SK-N-SH treated with all-trans-retinoic acid at 6 μM for 48 hours (cell line): ENCODE data around the gene CLCN7.

Experiments
- ATAC-seq: fragments of 200-7000 bp; cut with Tn5 transposase; 3 replicates; pipeline ENCODE4 v1.9.1; 2020; ENCODE audit warnings: mild to moderate bottlenecking, moderate library complexity
- ARNTL ChIP-seq: fragments of 450-650 bp; formaldehyde crosslinking; IDR thresholded peaks from 2 replicates; pipeline ENCODE4 v1.5.0; 2020; ENCODE audit warnings: low read depth, mild to moderate bottlenecking, moderate library complexity, borderline replicate concordance
- CSDC2 ChIP-seq: fragments of 250-450 bp; sonication (Bioruptor Pico); IDR thresholded peaks from 2 replicates; pipeline ENCODE4 v1.5.0; 2020; ENCODE audit warnings: mild to moderate bottlenecking, moderate library complexity
- ESRRG ChIP-seq: fragments of 250-450 bp; sonication (Bioruptor Pico); IDR thresholded peaks from 2 replicates; pipeline ENCODE4 v1.6.1; 2021; ENCODE audit warnings: mild to moderate bottlenecking
- GLIS3 ChIP-seq: fragments of 250-450 bp; sonication (Bioruptor Pico); IDR thresholded peaks from 2 replicates; pipeline ENCODE4 v1.5.0; 2020; ENCODE audit warnings: mild to moderate bottlenecking, moderate library complexity
- OSR1 ChIP-seq: fragments of 250-450 bp; sonication (Bioruptor Pico); IDR thresholded peaks from 2 replicates; pipeline ENCODE4 v1.8.0; 2022; ENCODE audit warnings: moderate library complexity, mild to moderate bottlenecking, inconsistent platforms
- POU6F1 ChIP-seq: fragments of 250-450 bp; sonication (Bioruptor Pico); IDR thresholded peaks from 2 replicates; pipeline ENCODE4 v1.8.0; 2021; ENCODE audit warnings: low read depth, mild to moderate bottlenecking, moderate library complexity, borderline replicate concordance
- PPARA ChIP-seq: fragments of 250-450 bp; sonication (Bioruptor Pico); IDR thresholded peaks from 2 replicates; pipeline ENCODE4 v1.5.0; 2020; ENCODE audit warnings: mild to moderate bottlenecking, borderline replicate concordance
- RARB ChIP-seq: fragments of 250-450 bp; sonication (Bioruptor Pico); IDR thresholded peaks from 2 replicates; pipeline ENCODE4 v1.8.0; 2021; ENCODE audit warnings: mild to moderate bottlenecking, moderate library complexity
- SNAI2 ChIP-seq: fragments of 250-450 bp; sonication (Bioruptor Pico); IDR thresholded peaks from 2 replicates; pipeline ENCODE4 v1.5.0; 2020; ENCODE audit warnings: mild to moderate bottlenecking, moderate library complexity
- TCF4 ChIP-seq: fragments of 250-450 bp; sonication (Bioruptor Pico); IDR thresholded peaks from 2 replicates; pipeline ENCODE4 v1.8.0; 2021; ENCODE audit warnings: mild to moderate bottlenecking, moderate library complexity, borderline replicate concordance
- TOX ChIP-seq: fragments of 250-450 bp; sonication (Bioruptor Pico); IDR thresholded peaks from 2 replicates; pipeline ENCODE4 v1.8.0; 2021; ENCODE audit warnings: mild to moderate bottlenecking, moderate library complexity, borderline replicate concordance
- ZC3H10 ChIP-seq: fragments of 250-450 bp; sonication (Bioruptor Pico); IDR thresholded peaks from 2 replicates; pipeline ENCODE4 v1.5.1; 2021; ENCODE audit warnings: mild to moderate bottlenecking, moderate library complexity
- ZFP3 ChIP-seq: fragments of 250-450 bp; sonication (Bioruptor Pico); IDR thresholded peaks from 2 replicates; pipeline ENCODE4 v1.5.0; 2020; ENCODE audit warnings: mild to moderate bottlenecking, moderate library complexity
- ZFP30 ChIP-seq: fragments of 450-650 bp; formaldehyde crosslinking; IDR thresholded peaks from 2 replicates; pipeline ENCODE4 v1.5.0; 2022; ENCODE audit warnings: mild to moderate bottlenecking, moderate library complexity
- ZNF565 ChIP-seq: fragments of 450-650 bp; formaldehyde crosslinking; conservative IDR thresholded peaks from 2 replicates; pipeline ENCODE4 v1.5.0; 2020; ENCODE audit warnings: low read depth, mild to moderate bottlenecking, moderate library complexity
- ZNF70 ChIP-seq: fragments of 450-650 bp; formaldehyde crosslinking; IDR thresholded peaks from 2 replicates; pipeline ENCODE4 v1.5.0; 2020; ENCODE audit warnings: mild to moderate bottlenecking, moderate library complexity
- ZNF8 ChIP-seq: fragments of 450-650 bp; formaldehyde crosslinking; IDR thresholded peaks from 2 replicates; pipeline ENCODE4 v1.5.0; 2020; ENCODE audit warnings: mild to moderate bottlenecking, moderate library complexity
- TF ChIP-seq, protein P1 (sequence below): fragments of 250-450 bp; sonication (Bioruptor Pico); IDR thresholded peaks from 2 replicates; pipeline ENCODE4 v1.5.1; 2021; ENCODE audit warnings: mild to moderate bottlenecking, moderate library complexity
- TF ChIP-seq, protein P2 (sequence below): fragments of 250-450 bp; sonication (Bioruptor Pico); IDR thresholded peaks from 2 replicates; pipeline ENCODE4 v1.8.0; 2020; ENCODE audit warnings: mild to moderate bottlenecking, moderate library complexity, borderline replicate concordance
- TF ChIP-seq, protein P3 (sequence below): fragments of 250-450 bp; sonication (Bioruptor Pico); IDR thresholded peaks from 2 replicates; pipeline ENCODE4 v1.5.1; 2020; ENCODE audit warnings: low read depth, mild to moderate bottlenecking, moderate library complexity

Gene CLCN7

GRCh38 chr16:1487395-1488053 is 12.7 kb upstream of the CLCN7 start:
- no peak for ATAC-seq
- TF ChIP-seq RARB (CRISPR knock-in tag): no peak
- TF ChIP-seq, protein P1, sequence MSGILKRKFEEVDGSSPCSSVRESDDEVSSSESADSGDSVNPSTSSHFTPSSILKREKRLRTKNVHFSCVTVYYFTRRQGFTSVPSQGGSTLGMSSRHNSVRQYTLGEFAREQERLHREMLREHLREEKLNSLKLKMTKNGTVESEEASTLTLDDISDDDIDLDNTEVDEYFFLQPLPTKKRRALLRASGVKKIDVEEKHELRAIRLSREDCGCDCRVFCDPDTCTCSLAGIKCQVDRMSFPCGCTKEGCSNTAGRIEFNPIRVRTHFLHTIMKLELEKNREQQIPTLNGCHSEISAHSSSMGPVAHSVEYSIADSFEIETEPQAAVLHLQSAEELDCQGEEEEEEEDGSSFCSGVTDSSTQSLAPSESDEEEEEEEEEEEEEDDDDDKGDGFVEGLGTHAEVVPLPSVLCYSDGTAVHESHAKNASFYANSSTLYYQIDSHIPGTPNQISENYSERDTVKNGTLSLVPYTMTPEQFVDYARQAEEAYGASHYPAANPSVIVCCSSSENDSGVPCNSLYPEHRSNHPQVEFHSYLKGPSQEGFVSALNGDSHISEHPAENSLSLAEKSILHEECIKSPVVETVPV (CRISPR knock-in tag): no peak
- no peak for TF ChIP-seq ZNF70
- no peak for TF ChIP-seq ARNTL (CRISPR knock-in tag)
- no peak for TF ChIP-seq PPARA (CRISPR knock-in tag)
- TF ChIP-seq CSDC2: no peak
- TF ChIP-seq, protein P2, sequence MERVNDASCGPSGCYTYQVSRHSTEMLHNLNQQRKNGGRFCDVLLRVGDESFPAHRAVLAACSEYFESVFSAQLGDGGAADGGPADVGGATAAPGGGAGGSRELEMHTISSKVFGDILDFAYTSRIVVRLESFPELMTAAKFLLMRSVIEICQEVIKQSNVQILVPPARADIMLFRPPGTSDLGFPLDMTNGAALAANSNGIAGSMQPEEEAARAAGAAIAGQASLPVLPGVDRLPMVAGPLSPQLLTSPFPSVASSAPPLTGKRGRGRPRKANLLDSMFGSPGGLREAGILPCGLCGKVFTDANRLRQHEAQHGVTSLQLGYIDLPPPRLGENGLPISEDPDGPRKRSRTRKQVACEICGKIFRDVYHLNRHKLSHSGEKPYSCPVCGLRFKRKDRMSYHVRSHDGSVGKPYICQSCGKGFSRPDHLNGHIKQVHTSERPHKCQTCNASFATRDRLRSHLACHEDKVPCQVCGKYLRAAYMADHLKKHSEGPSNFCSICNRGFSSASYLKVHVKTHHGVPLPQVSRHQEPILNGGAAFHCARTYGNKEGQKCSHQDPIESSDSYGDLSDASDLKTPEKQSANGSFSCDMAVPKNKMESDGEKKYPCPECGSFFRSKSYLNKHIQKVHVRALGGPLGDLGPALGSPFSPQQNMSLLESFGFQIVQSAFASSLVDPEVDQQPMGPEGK: no peak
- no peak for TF ChIP-seq TCF4 (CRISPR knock-in tag)
- no peak for TF ChIP-seq ZC3H10
- no peak for TF ChIP-seq ZNF565
- TF ChIP-seq, protein P3, sequence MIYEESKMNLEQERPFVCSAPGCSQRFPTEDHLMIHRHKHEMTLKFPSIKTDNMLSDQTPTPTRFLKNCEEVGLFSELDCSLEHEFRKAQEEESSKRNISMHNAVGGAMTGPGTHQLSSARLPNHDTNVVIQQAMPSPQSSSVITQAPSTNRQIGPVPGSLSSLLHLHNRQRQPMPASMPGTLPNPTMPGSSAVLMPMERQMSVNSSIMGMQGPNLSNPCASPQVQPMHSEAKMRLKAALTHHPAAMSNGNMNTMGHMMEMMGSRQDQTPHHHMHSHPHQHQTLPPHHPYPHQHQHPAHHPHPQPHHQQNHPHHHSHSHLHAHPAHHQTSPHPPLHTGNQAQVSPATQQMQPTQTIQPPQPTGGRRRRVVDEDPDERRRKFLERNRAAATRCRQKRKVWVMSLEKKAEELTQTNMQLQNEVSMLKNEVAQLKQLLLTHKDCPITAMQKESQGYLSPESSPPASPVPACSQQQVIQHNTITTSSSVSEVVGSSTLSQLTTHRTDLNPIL: no peak

DNA sequence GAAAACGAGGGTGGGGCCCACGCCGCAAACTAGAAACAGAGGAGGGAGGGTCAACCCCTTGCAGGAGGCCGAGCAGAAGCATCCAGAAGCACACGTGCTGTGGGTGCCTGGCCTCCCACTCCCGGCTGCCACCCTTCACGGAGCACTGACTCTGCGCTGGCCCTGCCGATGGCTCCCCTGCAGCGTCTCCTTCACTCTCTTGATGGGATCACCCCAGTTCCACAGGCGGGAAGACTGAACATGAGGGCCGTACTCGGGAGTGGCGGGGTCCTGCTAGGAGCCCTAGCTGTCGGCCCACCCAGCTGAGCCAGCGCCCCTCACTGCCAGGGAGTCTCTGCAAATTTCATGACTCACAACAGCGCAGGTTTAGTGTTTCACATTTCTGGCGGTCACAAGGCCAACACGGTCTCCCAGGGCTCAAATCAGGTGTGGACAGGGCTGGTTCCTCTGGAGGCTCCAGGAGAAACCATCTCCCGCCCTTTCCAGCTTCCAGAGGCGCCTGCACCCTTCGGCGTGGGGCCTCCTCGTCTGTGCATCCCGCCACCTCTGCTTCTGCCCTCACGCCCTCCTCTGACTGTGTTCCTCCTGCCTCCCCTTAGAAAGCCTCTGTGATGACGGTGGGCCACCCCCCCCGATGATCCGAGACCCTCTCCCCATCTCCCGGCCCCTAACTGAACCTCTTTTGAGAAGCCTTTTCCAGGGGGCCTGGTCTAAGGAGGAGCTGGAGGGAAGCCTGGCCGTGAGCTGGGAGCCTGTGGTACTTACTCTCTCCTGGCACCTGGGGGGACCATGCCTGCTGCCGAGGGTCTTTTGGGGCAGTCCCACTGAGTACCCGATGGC is 11.9 kb upstream of the CLCN7 start:
- TF ChIP-seq CSDC2: no peak
- no peak for TF ChIP-seq ZFP3 (CRISPR knock-in tag)
- no peak for TF ChIP-seq OSR1 (CRISPR knock-in tag)
- TF ChIP-seq ARNTL (CRISPR knock-in tag): no peak
- no peak for TF ChIP-seq TCF4 (CRISPR knock-in tag)
- TF ChIP-seq ZFP30 (CRISPR knock-in tag): no peak
- TF ChIP-seq RARB (CRISPR knock-in tag): no peak
- no peak for TF ChIP-seq ZC3H10
- no peak for TF ChIP-seq POU6F1 (CRISPR knock-in tag)
- no peak for TF ChIP-seq PPARA (CRISPR knock-in tag)
- TF ChIP-seq ESRRG (CRISPR knock-in tag): no peak
- no peak for TF ChIP-seq TOX (CRISPR knock-in tag)
- TF ChIP-seq, protein P1 (CRISPR knock-in tag): no peak
- no peak for TF ChIP-seq ZNF565
- TF ChIP-seq SNAI2 (CRISPR knock-in tag): no peak
- TF ChIP-seq, protein P3: no peak
- no peak for TF ChIP-seq ZNF8 (CRISPR knock-in tag)
- no peak for TF ChIP-seq GLIS3 (CRISPR knock-in tag)
- no peak for TF ChIP-seq ZNF70
- TF ChIP-seq, protein P2: no peak
- TF ChIP-seq, all 23 proteins: peak for 0
- no peak for ATAC-seq
